ENCODE data around the gene ZMIZ1.
A peak's percentile ranks its signal among the peaks of the same experiment; 100 is the strongest.

ZMIZ1 gene

DNA sequence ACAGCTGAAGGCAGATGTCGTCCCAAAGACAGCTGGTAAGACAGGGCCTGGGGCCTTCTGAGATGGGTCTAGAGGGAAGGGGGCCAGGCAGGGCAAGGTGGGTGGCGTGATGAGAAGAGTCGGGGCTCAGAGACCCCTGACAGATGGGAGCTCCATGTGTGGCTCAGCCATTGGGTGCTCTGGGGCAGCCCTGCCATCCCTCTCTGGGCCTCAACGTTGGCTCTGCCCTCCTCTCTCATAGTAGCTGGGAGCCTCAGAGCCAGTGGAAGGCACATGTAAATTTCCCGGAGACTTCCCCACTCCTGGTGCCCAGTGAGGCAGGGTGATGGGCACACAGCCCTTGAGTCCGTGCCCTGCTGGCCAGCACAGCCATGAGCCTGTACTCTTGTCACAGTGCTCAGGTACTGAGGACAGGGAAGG lies 280.3 kb downstream of the ZMIZ1 start:
- Histone ChIP-seq H3K4me2 (peak overlapping the region; percentile 97), H3K27me3 (no peaks in the 10 kb centered on the region), H3K9ac (peak overlapping the region; percentile 98), H3K4me3 (peak overlapping the region; percentile 97), H4K20me1 (peaks cover 61% of the 10 kb centered on the region), H3K27ac (0 out of 2 replicates have a peak overlapping the region, but pooled peaks have one; percentile 22), H3K9me3 (no peaks in the 10 kb centered on the region), H3K4me1 (peaks cover 45% of the 10 kb centered on the region), H3K36me3 (peaks cover 55% of the 10 kb centered on the region)
- no peak for TF ChIP-seq Cebpa-rat (IDR thresholded peaks at IDR 0.05)

DNA sequence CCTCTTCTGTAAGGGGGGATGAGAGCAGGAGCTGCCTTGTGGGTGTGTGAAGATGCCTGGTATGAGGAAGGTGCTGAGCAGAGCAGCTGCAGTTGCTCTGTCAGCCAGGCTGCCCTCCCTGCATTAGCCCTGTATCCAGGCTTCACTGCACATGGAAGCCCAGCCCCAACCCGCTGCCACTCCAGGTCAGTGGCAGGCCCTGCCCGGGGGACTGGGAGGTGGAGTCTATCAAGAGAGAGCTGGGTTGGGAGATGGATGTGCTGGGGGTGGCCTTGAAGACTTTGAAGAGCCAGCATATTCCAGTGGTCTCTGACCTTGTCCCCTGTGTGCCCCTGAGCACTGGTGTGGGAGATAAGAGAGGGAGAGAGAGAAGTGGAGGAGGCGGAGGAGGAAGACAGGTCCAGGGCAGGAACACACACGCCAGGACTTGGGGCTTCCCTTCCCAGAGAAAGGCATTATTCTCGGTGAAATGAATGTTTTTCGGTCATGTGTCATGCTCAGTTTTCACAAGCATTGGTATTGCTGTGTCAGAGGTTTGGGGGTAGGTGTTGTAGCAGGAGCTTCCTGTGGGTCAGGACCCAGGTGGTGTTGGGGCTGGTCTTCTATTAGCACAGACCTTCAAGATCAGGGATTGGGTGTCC lies 281.1 kb downstream of the ZMIZ1 start:
- H3K27ac ChIP-seq, result no peak overlapping the region

DNA sequence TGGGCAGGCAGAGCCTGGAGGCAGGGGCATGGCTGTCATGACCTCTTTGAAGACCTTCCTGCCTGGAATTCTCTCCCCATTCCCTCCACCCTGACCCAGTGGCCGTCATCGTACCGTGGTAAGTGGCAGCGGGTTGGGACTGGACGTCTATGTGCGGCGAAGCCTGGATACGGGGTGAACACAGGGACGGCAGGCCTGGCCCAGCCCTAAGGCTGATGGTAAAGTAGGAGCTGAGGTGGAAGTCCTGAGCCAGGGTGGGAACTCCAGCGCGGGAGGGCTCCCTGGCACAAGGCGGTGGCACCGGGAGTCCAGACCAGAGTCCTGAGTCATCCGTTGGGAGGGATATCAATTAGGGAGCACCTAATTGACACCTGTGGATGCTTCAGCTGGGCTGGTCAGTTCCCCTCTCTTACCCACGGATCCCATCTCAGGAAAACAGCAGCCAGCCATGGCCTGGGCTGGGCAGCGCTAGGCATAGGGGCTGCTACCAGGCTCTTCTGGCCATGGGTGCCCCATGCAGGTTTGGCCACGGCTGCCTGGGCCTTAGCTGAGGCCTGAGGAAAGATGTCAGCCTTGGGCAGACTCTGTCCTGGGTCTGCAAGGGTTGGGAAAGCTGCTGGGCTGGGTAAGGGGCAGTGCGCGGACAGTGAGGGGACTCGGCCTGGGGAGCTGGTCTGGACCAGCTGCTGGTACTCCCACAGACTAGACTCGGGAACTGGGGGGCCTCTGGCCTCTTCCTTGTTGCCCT lies 281.8 kb downstream of the ZMIZ1 start:
- H3K27me3 ChIP-seq, result no peaks in the 10 kb centered on the region
- no peak overlapping the region for H3K4me2 ChIP-seq
- peaks cover 76% of the 10 kb centered on the region for H4K20me1 ChIP-seq
- no peak overlapping the region for H3K27ac ChIP-seq
- H3K9ac ChIP-seq, result no peak overlapping the region
- no peak overlapping the region for H3K4me3 ChIP-seq
- no peak for TF ChIP-seq Cebpa-rat (IDR thresholded peaks at IDR 0.05)
- H3K36me3 ChIP-seq, result peaks cover 70% of the 10 kb centered on the region
- H3K4me1 ChIP-seq, result peaks cover 42% of the 10 kb centered on the region
- no peaks in the 10 kb centered on the region for H3K9me3 ChIP-seq

More for the DNA sequence above, 281.1 kb downstream of the ZMIZ1 start:
- Histone ChIP-seq H3K4me3 (0 out of 2 replicates have a peak overlapping the region, but pooled peaks have one; percentile 97), H3K36me3 (peaks cover 63% of the 10 kb centered on the region), H3K27me3 (no peaks in the 10 kb centered on the region), H3K9ac (peak overlapping the region; percentile 98; the same call in 1 of the 2 replicates), H4K20me1 (peaks cover 69% of the 10 kb centered on the region), H3K9me3 (no peaks in the 10 kb centered on the region), H3K4me1 (peaks cover 42% of the 10 kb centered on the region), H3K4me2 (peak overlapping the region; percentile 97)
- TF ChIP-seq Cebpa-rat (IDR thresholded peaks at IDR 0.05), result no peak

DNA sequence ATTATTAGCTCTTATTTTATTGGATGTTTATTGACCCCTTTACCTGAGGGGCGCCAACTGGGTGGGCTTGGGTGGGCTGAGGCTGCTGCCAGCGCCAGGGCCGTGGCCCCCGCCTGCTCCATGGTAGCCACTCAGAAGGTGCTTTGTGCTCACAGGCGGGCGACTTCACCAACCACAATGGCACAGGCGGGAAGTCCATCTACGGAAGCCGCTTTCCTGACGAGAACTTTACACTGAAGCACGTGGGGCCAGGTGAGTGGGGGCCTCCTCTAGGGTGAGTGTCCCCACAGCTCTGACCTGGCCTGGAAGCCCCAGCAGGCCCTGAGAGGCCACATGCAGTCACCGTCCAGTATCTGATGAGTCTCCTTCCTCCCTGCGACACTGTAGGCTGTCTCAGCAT lies 282.6 kb downstream of the ZMIZ1 start:
- Histone ChIP-seq H3K9ac (no peak overlapping the region), H3K36me3 (peaks cover 78% of the 10 kb centered on the region), H3K9me3 (no peaks in the 10 kb centered on the region), H3K4me3 (no peak overlapping the region), H3K27me3 (no peaks in the 10 kb centered on the region), H3K27ac (no peak overlapping the region), H3K4me1 (peaks cover 43% of the 10 kb centered on the region), H3K4me2 (no peak overlapping the region), H4K20me1 (peaks cover 83% of the 10 kb centered on the region)
- no peak for TF ChIP-seq Cebpa-rat (IDR thresholded peaks at IDR 0.05)

DNA sequence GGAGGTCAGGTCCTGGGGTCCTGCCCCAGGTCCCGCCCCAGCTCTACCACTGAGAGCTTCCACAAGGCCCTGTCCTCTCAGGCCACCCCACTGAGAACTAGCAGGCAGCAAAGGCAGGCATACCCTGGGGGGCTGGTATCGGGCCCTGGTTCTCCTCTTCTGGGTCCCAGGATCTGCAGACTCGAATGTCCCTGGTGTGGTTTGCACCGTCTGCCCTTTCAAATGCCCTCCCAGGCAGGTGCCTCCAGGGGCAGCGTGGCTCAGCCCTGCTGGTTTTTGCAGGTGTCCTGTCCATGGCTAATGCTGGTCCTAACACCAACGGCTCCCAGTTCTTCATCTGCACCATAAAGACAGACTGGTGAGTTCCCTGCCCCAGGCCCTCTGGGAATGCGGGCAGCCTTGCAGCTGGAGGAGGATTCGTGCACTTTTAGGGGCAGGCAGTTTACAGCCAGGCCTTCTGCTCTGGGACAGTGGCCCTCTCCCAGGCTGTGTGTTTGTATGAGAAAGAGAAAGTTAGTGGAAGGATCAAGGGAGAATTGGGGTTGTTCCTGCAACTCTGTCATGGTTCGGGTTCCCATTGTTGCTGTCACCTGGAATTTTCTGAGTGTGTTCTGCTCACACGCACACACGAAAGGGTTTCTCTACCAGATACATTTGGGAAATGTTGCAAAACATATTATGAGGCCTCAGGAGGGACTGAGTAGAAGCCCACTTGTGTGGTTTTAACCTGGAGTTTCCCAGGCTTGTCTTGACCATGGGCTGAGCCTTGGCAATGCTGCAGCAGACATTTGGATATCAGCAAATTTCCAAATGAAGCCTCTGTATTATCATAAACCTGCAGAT lies 283.5 kb downstream of the ZMIZ1 start:
- H3K9me3 ChIP-seq, result peaks cover 4% of the 10 kb centered on the region; the same call in 1 of the 2 replicates
- H3K4me2 ChIP-seq, result no peak overlapping the region
- H3K36me3 ChIP-seq, result peaks cover 87% of the 10 kb centered on the region
- no peak for TF ChIP-seq Cebpa-rat (IDR thresholded peaks at IDR 0.05)
- peaks cover 86% of the 10 kb centered on the region for H4K20me1 ChIP-seq
- no peak overlapping the region for H3K4me3 ChIP-seq
- no peak overlapping the region for H3K9ac ChIP-seq
- no peaks in the 10 kb centered on the region for H3K27me3 ChIP-seq
- no peak overlapping the region for H3K27ac ChIP-seq
- peaks cover 35% of the 10 kb centered on the region for H3K4me1 ChIP-seq

DNA sequence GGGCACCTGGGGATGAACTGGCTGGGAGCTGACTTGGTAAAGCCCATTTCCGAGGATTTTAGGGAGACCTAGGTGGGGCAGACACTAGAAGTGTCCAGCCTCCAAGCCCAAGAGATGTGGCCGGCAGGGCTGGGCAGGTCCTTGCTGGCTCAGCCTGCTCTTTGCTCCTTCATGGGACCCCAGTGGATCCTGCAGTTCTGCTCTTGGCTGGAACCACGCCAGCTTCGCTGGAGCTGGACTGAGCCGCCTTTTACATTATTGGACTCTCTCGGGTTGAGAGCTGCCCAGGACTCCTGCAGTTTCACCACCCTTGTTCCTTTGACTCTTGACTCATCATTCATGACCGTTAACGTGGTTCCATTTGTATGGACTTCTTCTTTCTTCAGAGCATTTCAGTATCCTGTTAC lies 284.2 kb downstream of the ZMIZ1 start:
- Histone ChIP-seq H3K27me3 (no peaks in the 10 kb centered on the region), H4K20me1 (peaks cover 86% of the 10 kb centered on the region), H3K4me3 (no peak overlapping the region), H3K9ac (no peak overlapping the region), H3K9me3 (peaks cover 6% of the 10 kb centered on the region; the same call in 1 of the 2 replicates), H3K4me2 (no peak overlapping the region), H3K4me1 (peaks cover 35% of the 10 kb centered on the region), H3K27ac (no peak overlapping the region), H3K36me3 (peaks cover 93% of the 10 kb centered on the region)
- TF ChIP-seq Cebpa-rat (IDR thresholded peaks at IDR 0.05), result no peak

DNA sequence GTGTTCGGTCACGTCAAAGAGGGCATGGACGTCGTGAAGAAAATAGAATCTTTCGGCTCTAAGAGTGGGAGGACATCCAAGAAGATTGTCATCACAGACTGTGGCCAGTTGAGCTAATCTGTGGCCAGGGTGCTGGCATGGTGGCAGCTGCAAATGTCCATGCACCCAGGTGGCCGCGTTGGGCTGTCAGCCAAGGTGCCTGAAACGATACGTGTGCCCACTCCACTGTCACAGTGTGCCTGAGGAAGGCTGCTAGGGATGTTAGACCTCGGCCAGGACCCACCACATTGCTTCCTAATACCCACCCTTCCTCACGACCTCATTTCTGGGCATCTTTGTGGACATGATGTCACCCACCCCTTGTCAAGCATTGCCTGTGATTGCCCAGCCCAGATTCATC lies 285.0 kb downstream of the ZMIZ1 start:
- Histone ChIP-seq H3K4me2 (no peak overlapping the region), H3K9ac (no peak overlapping the region), H4K20me1 (peaks cover 79% of the 10 kb centered on the region), H3K9me3 (peaks cover 6% of the 10 kb centered on the region; the same call in 1 of the 2 replicates), H3K4me1 (peaks cover 27% of the 10 kb centered on the region), H3K27me3 (no peaks in the 10 kb centered on the region), H3K27ac (no peak overlapping the region), H3K4me3 (no peak overlapping the region), H3K36me3 (peaks cover 92% of the 10 kb centered on the region)
- no peak for TF ChIP-seq Cebpa-rat (IDR thresholded peaks at IDR 0.05)

DNA sequence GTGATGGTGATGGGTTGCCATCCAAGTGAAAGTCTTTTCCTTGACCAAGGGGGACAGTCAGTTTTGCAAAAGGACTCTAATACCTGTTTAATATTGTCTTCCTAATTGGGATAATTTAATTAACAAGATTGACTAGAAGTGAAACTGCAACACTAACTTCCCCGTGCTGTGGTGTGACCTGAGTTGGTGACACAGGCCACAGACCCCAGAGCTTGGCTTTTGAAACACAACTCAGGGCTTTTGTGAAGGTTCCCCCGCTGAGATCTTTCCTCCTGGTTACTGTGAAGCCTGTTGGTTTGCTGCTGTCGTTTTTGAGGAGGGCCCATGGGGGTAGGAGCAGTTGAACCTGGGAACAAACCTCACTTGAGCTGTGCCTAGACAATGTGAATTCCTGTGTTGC lies 285.4 kb downstream of the ZMIZ1 start:
- H3K27ac ChIP-seq, result no peak overlapping the region
- H3K9ac ChIP-seq, result no peak overlapping the region
- H3K36me3 ChIP-seq, result peaks cover 92% of the 10 kb centered on the region
- no peak overlapping the region for H3K4me2 ChIP-seq
- peaks cover 23% of the 10 kb centered on the region for H3K4me1 ChIP-seq
- no peak overlapping the region for H3K4me3 ChIP-seq
- no peak for TF ChIP-seq Cebpa-rat (IDR thresholded peaks at IDR 0.05)
- H3K27me3 ChIP-seq, result no peaks in the 10 kb centered on the region
- H4K20me1 ChIP-seq, result peaks cover 75% of the 10 kb centered on the region
- peaks cover 6% of the 10 kb centered on the region; the same call in 1 of the 2 replicates for H3K9me3 ChIP-seq

DNA sequence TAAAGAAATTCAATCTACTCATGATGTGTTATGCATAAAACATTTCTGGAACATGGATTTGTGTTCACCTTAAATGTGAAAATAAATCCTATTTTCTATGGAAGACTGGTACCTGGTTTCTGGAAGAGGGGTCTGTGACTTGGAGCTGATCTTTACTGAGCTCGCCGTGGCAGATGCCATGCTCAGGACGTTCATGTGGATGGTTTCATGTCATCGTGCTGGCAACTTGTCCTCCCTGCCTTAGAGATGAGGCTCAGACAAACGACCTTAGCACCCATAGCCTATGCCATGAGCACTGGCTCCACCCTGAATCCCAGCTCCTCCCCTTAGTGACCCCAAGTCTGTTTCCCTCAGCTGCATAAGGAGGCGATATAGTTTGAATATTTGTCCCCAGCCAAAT lies 285.8 kb downstream of the ZMIZ1 start:
- peaks cover 19% of the 10 kb centered on the region for H3K4me1 ChIP-seq

More for the DNA sequence above, 285.8 kb downstream of the ZMIZ1 start:
- Histone ChIP-seq H3K36me3 (peaks cover 88% of the 10 kb centered on the region), H3K9ac (no peak overlapping the region), H3K9me3 (peaks cover 6% of the 10 kb centered on the region; the same call in 1 of the 2 replicates), H3K27me3 (no peaks in the 10 kb centered on the region), H4K20me1 (peaks cover 70% of the 10 kb centered on the region), H3K4me3 (no peak overlapping the region), H3K27ac (no peak overlapping the region), H3K4me2 (no peak overlapping the region)
- no peak for TF ChIP-seq Cebpa-rat (IDR thresholded peaks at IDR 0.05)

Data from BLaER1 (cell line).